GM12892 (cell line): ENCODE data around the gene KIAA1755.

Experiments used
- POLR2A ChIP-seq: IDR thresholded peaks from 2 replicates; pipeline ENCODE4 v1.6.1; 2011; ENCODE audit warnings: low read depth, low read length, control low read depth
- POLR2AphosphoS5 ChIP-seq: IDR thresholded peaks from 2 replicates; pipeline ENCODE4 v1.6.1; 2011; ENCODE audit warnings: low read depth, low read length, control low read depth
- TAF1 ChIP-seq: IDR thresholded peaks from 2 replicates; pipeline ENCODE4 v1.6.1; 2011; ENCODE audit warnings: low read depth, mild to moderate bottlenecking, control low read depth, low read length, borderline replicate concordance

DNA sequence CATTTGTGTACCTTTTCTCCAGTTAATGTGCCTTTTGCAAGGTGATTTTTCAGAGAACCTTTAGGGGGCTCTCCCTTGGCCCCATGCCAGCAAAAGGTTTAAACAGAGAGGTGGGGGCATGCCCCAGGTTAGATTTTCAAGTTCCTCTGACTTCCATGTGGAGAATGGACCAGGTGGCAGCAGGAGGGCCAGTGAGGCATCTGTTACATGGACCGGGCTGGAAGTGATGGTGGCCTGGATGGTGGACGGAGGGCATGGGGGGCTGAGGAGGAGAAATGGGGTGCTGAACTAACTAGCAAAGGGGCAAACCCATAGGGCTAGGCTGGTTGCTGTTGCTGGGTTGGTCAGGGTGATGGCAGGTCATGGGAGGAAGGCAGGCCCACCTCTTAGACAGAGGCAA is 22.7 kb upstream of the KIAA1755 start:
- TF ChIP-seq POLR2A (no peak), POLR2AphosphoS5 (no peak), TAF1 (no peak)
